IPS-NIHi11 (cell line): ENCODE data around the gene FOXL3.

Experiments
- DNase-seq: peaks from one replicate; pipeline ENCODE4 v3.0.0; 2012; ENCODE audit warnings: mixed read lengths, low spot score

FOXL3 gene

GRCh38 chr7:266851-267840 lies 22.8 kb upstream of the FOXL3 start:
- DNase-seq: peak; percentile 96

GRCh38 chr7:268991-269390 lies 21.0 kb upstream of the FOXL3 start:
- no peak for DNase-seq

- no peak for DNase-seq
Measured at GRCh38 chr7:269721-270120, 20.2 kb upstream of the FOXL3 start.

GRCh38 chr7:270351-270983 lies 19.5 kb upstream of the FOXL3 start:
- no peak for DNase-seq

GRCh38 chr7:271266-272107 lies 18.5 kb upstream of the FOXL3 start:
- no peak for DNase-seq

- no peak for DNase-seq
Measured at GRCh38 chr7:272108-272615, 17.8 kb upstream of the FOXL3 start.

- DNase-seq: no peak
Measured at GRCh38 chr7:272631-273030, 17.3 kb upstream of the FOXL3 start.

- no peak for DNase-seq
Measured at GRCh38 chr7:273327-273726, 16.6 kb upstream of the FOXL3 start.

GRCh38 chr7:274266-274665 lies 15.7 kb upstream of the FOXL3 start:
- no peak for DNase-seq

GRCh38 chr7:276230-276835 lies 13.6 kb upstream of the FOXL3 start:
- no peak for DNase-seq

GRCh38 chr7:277228-277627 lies 12.7 kb upstream of the FOXL3 start:
- no peak for DNase-seq

- DNase-seq: no peak
Measured at GRCh38 chr7:278081-278480, 11.9 kb upstream of the FOXL3 start.

GRCh38 chr7:279821-280220 lies 10.1 kb upstream of the FOXL3 start:
- DNase-seq: no peak

GRCh38 chr7:280461-280860 lies 9.5 kb upstream of the FOXL3 start:
- DNase-seq: no peak

- DNase-seq: no peak
Measured at GRCh38 chr7:281637-282036, 8.3 kb upstream of the FOXL3 start.

- no peak for DNase-seq
Measured at GRCh38 chr7:282621-283020, 7.3 kb upstream of the FOXL3 start.

- peak; percentile 17 for DNase-seq
Measured at GRCh38 chr7:284762-285722, 4.9 kb upstream of the FOXL3 start.

GRCh38 chr7:285731-286130 lies 4.2 kb upstream of the FOXL3 start:
- DNase-seq: no peak

- DNase-seq: no peak
Measured at GRCh38 chr7:286266-286665, 3.7 kb upstream of the FOXL3 start.

- no peak for DNase-seq
Measured at GRCh38 chr7:288671-289101, 1.3 kb upstream of the FOXL3 start.
